Gastroesophageal sphincter (tissue), 3 donors: ENCODE results near the gene TTF2.

ENCODE experiments used
- CTCF ChIP-seq, 4 experiments: fragments of 200-600 bp in 2 of 4; fragments of 450-650 bp in 2 of 4; sonication (generic) in 1 of 4; IDR thresholded peaks; one replicate each; pipeline ENCODE4 v1.5.1; 2017 to 2019; ENCODE audit warnings: antibody characterized with exemption in 4 of 4, mild to moderate bottlenecking in 2 of 4, moderate library complexity in 2 of 4
- EP300 ChIP-seq: sonication (generic); formaldehyde crosslinking; IDR thresholded peaks from one replicate; pipeline ENCODE4 v1.6.1; 2017; ENCODE audit warnings: antibody characterized with exemption, mild to moderate bottlenecking
- POLR2A ChIP-seq, 2 donors: fragments of 450-650 bp; IDR thresholded peaks; one replicate each; pipeline ENCODE4 v1.6.1; 2017; ENCODE audit warnings: antibody characterized with exemption in 2 of 2, mild to moderate bottlenecking in 2 of 2, moderate library complexity in 1 of 2

- TF ChIP-seq CTCF (IDR thresholded peaks at IDR 0.05) (no peak), EP300 (no peak), POLR2A (IDR thresholded peaks at IDR 0.05) (no peak)
Observed at GRCh38 chr1:117070124-117070523, 10.0 kb downstream of the TTF2 start.
